SK-N-SH (cell line): ENCODE results near the gene C9. TPM values are rescaled to one million over a fixed set of nuclear protein-coding genes. Genes with fewer than 3 reads are reported as not detected.

Experiments
- CTCF ChIA-PET: fragments of 300-600, 350-600 bp; formaldehyde crosslinking; extraction: SDS; loops from one replicate; lab custom pipeline; 2021; lab: Yijun Ruan, JAX
- POLR2A ChIA-PET: fragments of 350-600 bp; sonication (Branson Sonifier 250); formaldehyde crosslinking; extraction: SDS; loops from one replicate; lab custom pipeline; 2020; ENCODE audit warnings: antibody characterized with exemption, inconsistent platforms; lab: Yijun Ruan, JAX
- DNase-seq: peaks from one replicate; pipeline ENCODE4 v3.0.0; 2012
- H2AFZ ChIP-seq: fragments of 200-600 bp; sonication (generic); 2 replicates; pipeline ENCODE4 v1.8.1; 2016; ENCODE audit warnings: antibody characterized with exemption, mild to moderate bottlenecking, low read depth
- H3F3A ChIP-seq: fragments of 200-600 bp; sonication (generic); replicated peaks from 2 replicates; pipeline ENCODE3; 2016; ENCODE audit warnings: antibody characterized with exemption, mild to moderate bottlenecking; ENCODE audit not compliant: insufficient read depth
- H3K27ac ChIP-seq, 2 experiments: fragments of 200-500 bp in 1 of 2; fragments of 200-600 bp in 1 of 2; sonication (Bioruptor generic) in 1 of 2; sonication (generic), shearing (Covaris generic) in 1 of 2; 2 replicates each; pipeline versions ENCODE4 v1.5.1 to v1.6.1; 2014 to 2016; ENCODE audit warnings: low read depth in 2 of 2, inconsistent platforms in 1 of 2, low read length in 1 of 2, mild to moderate bottlenecking in 1 of 2, mixed read lengths in 1 of 2
- H3K27me3 ChIP-seq: fragments of 200-600 bp; sonication (generic), shearing (Covaris generic); 2 replicates; pipeline ENCODE4 v1.6.1; 2016; ENCODE audit warnings: mixed run types; ENCODE audit not compliant: insufficient read depth
- H3K36me3 ChIP-seq, 2 experiments: fragments of 200-500 bp in 1 of 2; fragments of 200-600 bp in 1 of 2; sonication (Bioruptor generic) in 1 of 2; sonication (generic) in 1 of 2; replicated peaks in 1 of 2; 2 replicates each; pipeline versions ENCODE3 to v1.5.1; 2014 to 2016; ENCODE audit warnings: low read length in 1 of 2, mild to moderate bottlenecking in 1 of 2; ENCODE audit not compliant: insufficient read depth in 2 of 2, control insufficient read depth in 1 of 2
- H3K4me1 ChIP-seq, 2 experiments: fragments of 200-500 bp in 1 of 2; fragments of 200-600 bp in 1 of 2; sonication (Bioruptor generic) in 1 of 2; sonication (generic), shearing (Covaris generic) in 1 of 2; 2 replicates each; pipeline versions ENCODE4 v1.5.1 to v1.6.1; 2014 to 2016; ENCODE audit warnings: low read depth in 1 of 2, low read length in 1 of 2, mixed run types in 1 of 2; ENCODE audit not compliant: insufficient read depth in 2 of 2, control insufficient read depth in 1 of 2
- H3K4me2 ChIP-seq: fragments of 200-600 bp; sonication (generic), shearing (Covaris generic); 2 replicates; pipeline ENCODE4 v1.6.1; 2017; ENCODE audit warnings: mixed run types
- H3K4me3 ChIP-seq, 2 experiments: fragments of 200-500 bp in 1 of 2; fragments of 200-600 bp in 1 of 2; sonication (Bioruptor generic) in 1 of 2; sonication (generic), shearing (Covaris generic) in 1 of 2; 2 replicates each; pipeline versions ENCODE4 v1.5.1 to v1.8.1; 2014 to 2016; ENCODE audit warnings: low read depth in 2 of 2, inconsistent platforms in 1 of 2, low read length in 1 of 2, mild to moderate bottlenecking in 1 of 2, mixed read lengths in 1 of 2, moderate library complexity in 1 of 2
- H3K79me2 ChIP-seq: fragments of 200-600 bp; sonication (generic); 2 replicates; pipeline ENCODE4 v1.8.1; 2017; ENCODE audit warnings: mild to moderate bottlenecking; ENCODE audit not compliant: insufficient read depth
- H3K9ac ChIP-seq: fragments of 200-600 bp; sonication (generic); 2 replicates; pipeline ENCODE4 v1.6.1; 2017; ENCODE audit warnings: mixed run types
- H3K9me2 ChIP-seq: fragments of 200-600 bp; sonication (generic); 2 replicates; pipeline ENCODE4 v1.6.1; 2017; ENCODE audit warnings: mixed run types
- H3K9me3 ChIP-seq: fragments of 200-600 bp; sonication (generic); 2 replicates; pipeline ENCODE4 v1.6.1; 2017; ENCODE audit warnings: mixed run types, mild to moderate bottlenecking, moderate library complexity
- H4K20me1 ChIP-seq: fragments of 200-600 bp; sonication (generic); 2 replicates; pipeline ENCODE4 v1.6.1; 2017; ENCODE audit warnings: mild to moderate bottlenecking, mixed run types; ENCODE audit not compliant: insufficient read depth
- CHD2 ChIP-seq: fragments of 150-350 bp; IDR thresholded peaks from 2 replicates; pipeline ENCODE4 v1.6.1; 2018; ENCODE audit warnings: low read length; ENCODE audit not compliant: partially characterized antibody
- ELF1 ChIP-seq: IDR thresholded peaks from 2 replicates; pipeline ENCODE4 v1.4.0; 2012
- EZH2phosphoT487 ChIP-seq: fragments of 200-600 bp; sonication (generic); IDR thresholded peaks from 2 replicates; pipeline ENCODE4 v1.6.1; 2017; ENCODE audit warnings: low read depth, mixed run types, mild to moderate bottlenecking, antibody characterized with exemption, moderate library complexity, borderline replicate concordance
- FOXJ3 ChIP-seq: sonication (generic); formaldehyde crosslinking; IDR thresholded peaks from 2 replicates; pipeline ENCODE4 v1.5.1; 2020; ENCODE audit warnings: mild to moderate bottlenecking, missing genetic modification reagents
- GABPA ChIP-seq: IDR thresholded peaks from 2 replicates; pipeline ENCODE4 v1.4.0; 2012; ENCODE audit warnings: low read depth, mild to moderate bottlenecking
- JUND ChIP-seq: IDR thresholded peaks from 2 replicates; pipeline ENCODE4 v1.4.0; 2012
- MEF2A ChIP-seq: IDR thresholded peaks from 2 replicates; pipeline ENCODE4 v1.4.0; 2012; ENCODE audit warnings: low read depth, borderline replicate concordance
- NFIC ChIP-seq: IDR thresholded peaks from 2 replicates; pipeline ENCODE4 v1.4.0; 2012; ENCODE audit warnings: borderline replicate concordance
- RAD21 ChIP-seq: IDR thresholded peaks from 2 replicates; pipeline ENCODE4 v1.6.1; 2012; ENCODE audit warnings: mild to moderate bottlenecking, low read length
- TAF1 ChIP-seq: IDR thresholded peaks from 2 replicates; pipeline ENCODE4 v1.6.1; 2012; ENCODE audit warnings: low read depth, mild to moderate bottlenecking, low read length, moderate library complexity, borderline replicate concordance
- WGBS: methylation state at CpG from one replicate; pipeline ENCODE4 v1.1.6; 2017; ENCODE audit warnings: low lambda C conversion rate; 5-methylcytosine and 5-hydroxymethylcytosine counted together
- polyA plus RNA-seq, 3 experiments: library from polyadenylated mRNA; depleted of rRNA; stranded (reverse); fragments of >200 nt; gene quantifications; 2 replicates each; pipeline ENCODE4 v1.2.3, GENCODE V29; 2012
- TF ChIP-seq, protein P1 (sequence below): fragments of 150-350 bp; IDR thresholded peaks from 2 replicates; pipeline ENCODE4 v1.6.1; 2017; ENCODE audit warnings: antibody characterized with exemption, low read length, low read depth, borderline replicate concordance
- TF ChIP-seq, protein P2 (sequence below): fragments of 150-350 bp; IDR thresholded peaks from 2 replicates; pipeline ENCODE4 v1.6.1; 2016; ENCODE audit warnings: mild to moderate bottlenecking, low read depth, low read length
- TF ChIP-seq, protein P3 (sequence below): IDR thresholded peaks from 2 replicates; pipeline ENCODE4 v1.6.1; 2012; ENCODE audit warnings: mild to moderate bottlenecking, low read depth, low read length, moderate library complexity

The C9 gene
- polyA plus RNA-seq, 1 of the 3 experiments (the other 2 are of a cell fraction) = not detected

DNA sequence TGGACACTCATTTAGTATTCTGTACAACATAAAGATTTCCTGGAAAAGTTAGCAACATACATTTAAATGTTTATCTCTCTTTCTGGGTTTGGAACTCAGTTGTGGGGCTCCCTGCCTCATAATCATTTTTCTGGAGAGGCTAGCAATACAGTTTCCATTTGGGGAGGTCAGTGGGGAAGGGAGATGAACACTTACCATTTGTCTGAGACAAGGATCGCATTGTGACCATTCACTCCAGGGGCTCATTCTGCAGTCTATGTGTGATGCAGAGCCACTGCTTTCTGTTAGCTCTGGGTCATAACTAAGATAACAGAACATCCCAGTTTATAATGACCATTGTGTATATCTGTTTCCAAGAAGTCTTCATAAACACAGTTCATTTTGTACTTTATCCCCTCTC, 22.4 kb downstream of the C9 start:
- ChIA-PET CTCF (no interaction called here), POLR2A (no interaction called here)
- WGBS = 40% methylated on average over 1 of the region's 1 CpG
- Histone ChIP-seq H3K79me2 (no peaks in the 10 kb centered on the region), H3K9me3 (no peaks in the 10 kb centered on the region), H3K27me3 (peaks cover 8% of the 10 kb centered on the region; the same call in 1 of the 2 replicates), H3K36me3 (no peaks in the 10 kb centered on the region), H3K27ac (no peak overlapping the region), H3K4me3 (no peak overlapping the region), H4K20me1 (no peaks in the 10 kb centered on the region), H3K4me1 (no peaks in the 10 kb centered on the region), H2AFZ (no peak overlapping the region), H3F3A (no peaks in the 10 kb centered on the region), H3K9ac (no peak overlapping the region), H3K9me2 (no peaks in the 10 kb centered on the region), H3K4me2 (no peak overlapping the region)
- no peak for DNase-seq
- TF ChIP-seq, protein P1, sequence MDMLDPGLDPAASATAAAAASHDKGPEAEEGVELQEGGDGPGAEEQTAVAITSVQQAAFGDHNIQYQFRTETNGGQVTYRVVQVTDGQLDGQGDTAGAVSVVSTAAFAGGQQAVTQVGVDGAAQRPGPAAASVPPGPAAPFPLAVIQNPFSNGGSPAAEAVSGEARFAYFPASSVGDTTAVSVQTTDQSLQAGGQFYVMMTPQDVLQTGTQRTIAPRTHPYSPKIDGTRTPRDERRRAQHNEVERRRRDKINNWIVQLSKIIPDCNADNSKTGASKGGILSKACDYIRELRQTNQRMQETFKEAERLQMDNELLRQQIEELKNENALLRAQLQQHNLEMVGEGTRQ = no peak
- TF ChIP-seq RAD21 = no peak
- TF ChIP-seq, protein P2, sequence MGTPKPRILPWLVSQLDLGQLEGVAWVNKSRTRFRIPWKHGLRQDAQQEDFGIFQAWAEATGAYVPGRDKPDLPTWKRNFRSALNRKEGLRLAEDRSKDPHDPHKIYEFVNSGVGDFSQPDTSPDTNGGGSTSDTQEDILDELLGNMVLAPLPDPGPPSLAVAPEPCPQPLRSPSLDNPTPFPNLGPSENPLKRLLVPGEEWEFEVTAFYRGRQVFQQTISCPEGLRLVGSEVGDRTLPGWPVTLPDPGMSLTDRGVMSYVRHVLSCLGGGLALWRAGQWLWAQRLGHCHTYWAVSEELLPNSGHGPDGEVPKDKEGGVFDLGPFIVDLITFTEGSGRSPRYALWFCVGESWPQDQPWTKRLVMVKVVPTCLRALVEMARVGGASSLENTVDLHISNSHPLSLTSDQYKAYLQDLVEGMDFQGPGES = no peak

DNA sequence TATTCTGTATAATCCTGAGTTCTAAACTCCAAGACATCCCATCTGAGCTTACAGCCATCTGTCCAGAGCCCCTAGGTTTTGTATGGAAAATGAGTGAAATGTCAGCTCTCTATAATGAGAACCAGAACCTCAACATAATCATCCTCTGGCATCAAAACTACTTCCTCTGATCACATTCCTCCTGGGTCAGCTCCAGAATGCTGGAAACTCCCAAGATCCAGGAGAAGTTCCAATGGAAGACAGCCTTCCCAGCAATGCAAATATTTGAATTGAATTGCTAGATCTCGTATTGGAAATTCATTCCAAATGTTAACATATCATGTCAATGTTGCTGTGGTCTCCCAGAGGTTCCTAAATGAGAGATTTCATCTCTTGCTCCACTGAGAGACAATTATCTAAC, 23.8 kb downstream of the C9 start:
- no peak overlapping the region for H3K9ac ChIP-seq
- no peak overlapping the region for H2AFZ ChIP-seq
- no peak overlapping the region for H3K4me2 ChIP-seq
- H3K79me2 ChIP-seq = no peaks in the 10 kb centered on the region
- 0% methylated on average over 1 of the region's 1 CpG for WGBS
- DNase-seq = no peak
- ChIA-PET CTCF (no interaction called here), POLR2A (no interaction called here)
- no peaks in the 10 kb centered on the region for H3K4me1 ChIP-seq
- H3K36me3 ChIP-seq = no peaks in the 10 kb centered on the region
- no peaks in the 10 kb centered on the region for H3F3A ChIP-seq
- H3K4me3 ChIP-seq = no peak overlapping the region
- TF ChIP-seq JUND (no peak), FOXJ3 (CRISPR knock-in tag) (no peak), GABPA (no peak), MEF2A (no peak), ELF1 (no peak), EZH2phosphoT487 (no peak), TAF1 (no peak), NFIC (no peak), CHD2 (no peak)
- TF ChIP-seq, protein P3, sequence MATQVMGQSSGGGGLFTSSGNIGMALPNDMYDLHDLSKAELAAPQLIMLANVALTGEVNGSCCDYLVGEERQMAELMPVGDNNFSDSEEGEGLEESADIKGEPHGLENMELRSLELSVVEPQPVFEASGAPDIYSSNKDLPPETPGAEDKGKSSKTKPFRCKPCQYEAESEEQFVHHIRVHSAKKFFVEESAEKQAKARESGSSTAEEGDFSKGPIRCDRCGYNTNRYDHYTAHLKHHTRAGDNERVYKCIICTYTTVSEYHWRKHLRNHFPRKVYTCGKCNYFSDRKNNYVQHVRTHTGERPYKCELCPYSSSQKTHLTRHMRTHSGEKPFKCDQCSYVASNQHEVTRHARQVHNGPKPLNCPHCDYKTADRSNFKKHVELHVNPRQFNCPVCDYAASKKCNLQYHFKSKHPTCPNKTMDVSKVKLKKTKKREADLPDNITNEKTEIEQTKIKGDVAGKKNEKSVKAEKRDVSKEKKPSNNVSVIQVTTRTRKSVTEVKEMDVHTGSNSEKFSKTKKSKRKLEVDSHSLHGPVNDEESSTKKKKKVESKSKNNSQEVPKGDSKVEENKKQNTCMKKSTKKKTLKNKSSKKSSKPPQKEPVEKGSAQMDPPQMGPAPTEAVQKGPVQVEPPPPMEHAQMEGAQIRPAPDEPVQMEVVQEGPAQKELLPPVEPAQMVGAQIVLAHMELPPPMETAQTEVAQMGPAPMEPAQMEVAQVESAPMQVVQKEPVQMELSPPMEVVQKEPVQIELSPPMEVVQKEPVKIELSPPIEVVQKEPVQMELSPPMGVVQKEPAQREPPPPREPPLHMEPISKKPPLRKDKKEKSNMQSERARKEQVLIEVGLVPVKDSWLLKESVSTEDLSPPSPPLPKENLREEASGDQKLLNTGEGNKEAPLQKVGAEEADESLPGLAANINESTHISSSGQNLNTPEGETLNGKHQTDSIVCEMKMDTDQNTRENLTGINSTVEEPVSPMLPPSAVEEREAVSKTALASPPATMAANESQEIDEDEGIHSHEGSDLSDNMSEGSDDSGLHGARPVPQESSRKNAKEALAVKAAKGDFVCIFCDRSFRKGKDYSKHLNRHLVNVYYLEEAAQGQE = no peak
- TF ChIP-seq, protein P1 = no peak
- no peaks in the 10 kb centered on the region for H3K9me3 ChIP-seq
- peaks cover 8% of the 10 kb centered on the region; the same call in 1 of the 2 replicates for H3K27me3 ChIP-seq
- H4K20me1 ChIP-seq = no peaks in the 10 kb centered on the region
- H3K9me2 ChIP-seq = no peaks in the 10 kb centered on the region
- no peak overlapping the region for H3K27ac ChIP-seq
